Activated T-cell treated with anti-CD3 and anti-CD28 coated beads for 4 hours (primary cell): ENCODE data around the gene PEX26.
"Not testable (repeated sequence)": the region's sequence is repeated elsewhere in the genome, so short reads cannot be mapped to it uniquely, and the experiment has no call there.

Experiments
- DNase-seq: peaks from one replicate; pipeline ENCODE4 v3.0.0-alpha.2; 2020

Gene PEX26

GRCh38 chr22:18103527-18104269, 25.9 kb downstream of the PEX26 start:
- no peak for DNase-seq

DNA sequence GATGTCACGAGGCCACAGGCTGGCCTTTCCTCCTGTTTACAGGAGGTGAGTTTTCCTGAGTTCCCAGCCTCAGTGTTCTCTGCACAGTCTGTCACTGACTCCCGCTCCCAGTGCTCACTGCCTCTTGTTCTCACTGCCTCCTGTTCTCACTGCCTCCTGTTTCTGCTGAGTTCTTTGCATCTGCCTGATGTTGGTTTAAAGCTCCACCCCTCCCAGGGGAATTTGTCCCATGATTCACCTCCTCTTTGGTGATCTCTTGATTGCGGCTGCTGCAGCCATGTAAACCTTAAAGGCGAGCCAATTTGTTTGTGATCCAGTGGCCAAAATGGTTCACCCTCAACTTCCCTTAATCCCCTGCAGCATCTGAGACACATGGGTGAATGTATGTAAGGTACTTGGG, 26.8 kb downstream of the PEX26 start:
- no peak for DNase-seq

GRCh38 chr22:18105981-18106380, 28.2 kb downstream of the PEX26 start:
- not testable (repeated sequence) for DNase-seq

- DNase-seq = not testable (repeated sequence)
Observed at GRCh38 chr22:18106550-18107341, 29.0 kb downstream of the PEX26 start.

DNA sequence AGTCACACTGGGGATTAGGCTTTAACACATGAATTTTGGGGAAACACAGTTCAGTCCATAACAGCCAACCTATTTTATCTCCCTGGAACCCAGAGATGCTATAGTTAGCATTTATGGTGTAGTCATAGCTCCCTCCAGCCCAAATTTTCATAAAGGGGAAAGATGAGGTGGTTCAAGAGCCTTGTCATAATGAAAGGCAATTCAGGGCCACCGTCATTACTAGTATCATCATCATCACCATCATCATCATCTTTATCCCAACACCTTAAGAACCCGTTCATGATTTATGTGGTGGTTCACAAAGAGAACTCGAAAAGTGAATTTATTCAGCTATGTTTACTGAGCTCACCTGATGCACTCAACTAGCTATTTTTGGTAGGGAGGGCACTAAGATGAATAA, 30.4 kb downstream of the PEX26 start:
- no peak for DNase-seq

- no peak for DNase-seq
Observed at GRCh38 chr22:18109410-18110193, 31.8 kb downstream of the PEX26 start.

DNA sequence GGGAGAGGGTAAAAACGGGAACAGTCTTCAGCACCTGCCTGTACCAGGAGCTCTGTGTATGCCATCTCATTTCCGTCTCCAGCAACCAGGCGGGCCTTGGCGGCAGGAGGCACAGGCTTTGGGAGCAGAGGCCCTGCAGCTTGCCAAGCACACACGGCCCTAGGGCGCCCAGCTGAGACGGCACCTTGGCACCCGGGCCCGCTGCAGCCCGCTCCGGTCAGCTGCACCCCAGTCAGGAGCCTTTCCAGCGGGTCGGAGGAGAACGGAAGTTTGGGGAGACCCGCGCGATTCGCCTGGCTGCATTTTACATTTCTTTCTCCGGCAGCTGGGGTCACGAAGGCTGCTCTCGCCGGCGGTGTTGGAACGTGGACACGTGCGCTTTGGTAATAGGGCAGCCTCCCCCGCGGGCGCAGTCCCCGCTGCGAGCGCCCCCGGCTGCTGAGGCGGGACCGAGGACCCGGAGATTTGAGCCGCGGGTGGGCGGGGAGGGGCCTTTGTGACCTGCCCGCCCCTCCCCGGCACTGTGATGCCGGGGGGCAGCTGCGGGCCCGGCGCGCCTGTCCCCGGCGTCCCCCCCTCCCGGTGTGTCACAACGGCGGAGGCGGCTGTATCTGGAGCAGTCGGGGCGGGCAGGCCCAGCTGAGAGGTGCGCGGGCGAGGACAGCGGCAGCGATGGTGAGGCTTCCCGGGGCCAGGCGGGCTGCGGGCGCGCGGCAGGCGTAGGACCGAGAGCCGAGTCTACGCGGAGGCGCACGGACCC, 32.6 kb downstream of the PEX26 start, which contains the start of gene TUBA8:
TUBA8 (plus strand) TSS at position 616 of the 760 bp plus-strand sequence; CDS start at position 673, 57 bp downstream.
- peak; percentile 41 for DNase-seq

GRCh38 chr22:18110954-18111758, 33.4 kb downstream of the PEX26 start:
- no peak for DNase-seq

DNA sequence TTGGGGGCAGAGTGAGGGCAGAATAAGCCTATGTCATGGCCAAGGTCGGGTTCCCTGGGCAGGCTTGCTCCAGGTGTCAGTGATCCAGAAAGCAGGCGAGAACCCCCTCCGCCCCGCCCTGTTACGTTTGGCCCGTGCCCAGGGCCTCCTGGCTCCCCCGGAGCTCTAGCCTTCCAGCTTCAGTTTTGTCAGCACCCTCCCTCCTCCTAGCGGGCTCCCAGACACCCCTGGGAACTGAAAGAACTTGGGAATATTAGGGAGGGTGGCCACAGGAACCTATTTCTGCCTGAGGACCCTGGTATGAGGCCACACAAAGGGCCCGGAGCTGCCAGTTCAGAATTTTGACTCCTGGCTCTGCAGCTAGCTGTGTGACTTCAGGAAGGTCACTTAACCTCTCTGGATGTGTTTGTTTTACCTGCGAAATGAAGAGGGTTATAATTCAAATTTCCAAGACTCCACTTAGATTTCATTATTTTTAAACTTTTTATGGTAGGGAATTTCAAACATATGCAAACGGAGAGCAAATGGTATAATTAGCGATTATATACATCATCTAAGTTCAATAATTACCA, 34.1 kb downstream of the PEX26 start:
- no peak for DNase-seq

DNA sequence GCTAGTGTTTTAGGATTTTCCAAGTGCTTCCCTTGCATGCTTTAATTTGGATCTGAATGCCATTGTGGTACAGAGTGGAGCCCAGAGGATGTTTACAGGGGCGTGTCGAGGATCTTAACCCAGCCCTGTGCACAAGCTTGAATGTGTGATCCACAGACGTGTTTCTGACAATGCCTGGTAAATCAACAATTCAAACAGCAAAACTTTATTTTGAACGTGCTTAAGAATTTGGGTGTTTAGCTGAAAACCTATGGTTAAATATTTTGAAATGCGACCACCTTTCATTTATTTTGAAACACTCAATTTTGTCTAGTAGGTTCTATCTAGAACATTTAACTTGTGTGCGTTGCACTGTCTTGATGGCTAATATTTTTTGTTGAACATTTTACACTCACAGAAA, 34.6 kb downstream of the PEX26 start:
- no peak for DNase-seq

GRCh38 chr22:18113680-18114394, 36.0 kb downstream of the PEX26 start:
- no peak for DNase-seq

DNA sequence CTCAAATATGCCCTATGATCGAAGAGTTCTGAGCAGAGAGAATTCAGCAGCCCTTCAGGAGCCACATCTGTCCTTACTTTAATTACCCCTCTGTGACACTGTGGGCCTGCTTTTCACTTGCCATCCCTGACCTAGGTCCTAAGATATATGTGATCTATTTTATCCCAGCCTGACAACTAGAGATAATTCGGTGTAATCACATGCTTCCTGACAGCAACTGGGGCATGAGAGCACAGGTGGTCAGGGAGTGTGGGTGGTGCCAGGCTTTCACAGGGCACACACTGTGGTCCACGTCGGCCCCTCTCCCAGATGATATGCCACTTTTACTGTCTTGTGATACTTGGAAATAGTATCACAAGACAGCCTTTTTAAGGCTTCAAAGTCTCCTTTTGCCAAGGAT, 36.7 kb downstream of the PEX26 start:
- DNase-seq = no peak

DNA sequence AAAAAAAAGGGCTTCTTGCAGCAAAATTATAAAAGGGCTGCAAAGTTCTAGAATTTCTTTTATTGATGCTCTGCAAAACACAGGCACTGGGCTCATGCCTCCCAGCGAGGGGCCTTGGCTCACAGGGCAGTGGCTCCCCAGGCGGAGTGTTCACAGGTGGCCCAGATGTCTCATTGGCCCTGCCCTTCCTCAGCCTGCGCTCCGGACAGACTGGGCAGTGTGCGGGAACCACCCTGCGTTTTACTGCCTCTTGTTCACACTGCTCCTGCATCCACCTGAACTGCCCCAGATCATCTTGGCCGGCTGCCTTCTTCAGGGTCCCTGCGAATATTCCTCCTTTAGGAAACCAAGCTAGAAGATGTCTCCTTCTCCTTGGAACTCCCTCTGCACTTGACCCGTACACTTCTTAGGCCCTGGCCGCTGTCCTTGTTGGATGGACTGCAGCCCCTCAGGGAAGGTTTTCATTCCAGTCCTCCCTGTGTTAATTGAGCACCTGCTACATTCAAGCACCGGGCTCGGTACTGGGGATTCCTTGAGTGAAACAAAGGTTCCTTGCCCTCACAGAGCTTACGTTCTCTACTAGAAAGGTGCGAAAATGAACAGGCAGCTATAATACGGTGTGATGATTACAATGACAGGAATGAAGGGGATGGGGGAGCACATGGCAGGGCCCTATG, 37.3 kb downstream of the PEX26 start:
- no peak for DNase-seq

GRCh38 chr22:18115906-18116371, 38.1 kb downstream of the PEX26 start:
- DNase-seq = no peak

- DNase-seq = no peak
Observed at GRCh38 chr22:18116634-18117033, 38.8 kb downstream of the PEX26 start.

GRCh38 chr22:18118345-18118915, 40.6 kb downstream of the PEX26 start:
- no peak for DNase-seq

GRCh38 chr22:18119409-18120110, 41.8 kb downstream of the PEX26 start:
- DNase-seq = no peak

DNA sequence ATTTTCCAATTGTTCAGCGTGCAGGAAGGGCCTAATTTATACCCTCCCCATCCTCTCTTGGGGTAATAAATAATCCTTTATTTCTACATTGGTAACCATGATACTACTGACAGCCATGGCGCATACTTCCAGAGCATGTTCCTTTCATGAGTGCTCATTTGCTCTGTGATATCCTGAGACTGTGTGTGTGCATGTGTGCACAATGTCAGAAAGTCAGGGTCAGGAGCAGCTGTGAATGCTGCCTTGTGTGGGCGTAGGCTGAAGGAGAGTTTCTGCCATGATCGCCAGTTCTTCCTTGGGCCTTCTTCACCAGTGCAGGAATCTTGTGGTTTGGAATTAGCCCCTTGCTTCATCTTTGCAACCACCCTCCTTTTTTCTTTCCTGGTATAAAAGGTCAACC, 43.1 kb downstream of the PEX26 start:
- DNase-seq = no peak

DNA sequence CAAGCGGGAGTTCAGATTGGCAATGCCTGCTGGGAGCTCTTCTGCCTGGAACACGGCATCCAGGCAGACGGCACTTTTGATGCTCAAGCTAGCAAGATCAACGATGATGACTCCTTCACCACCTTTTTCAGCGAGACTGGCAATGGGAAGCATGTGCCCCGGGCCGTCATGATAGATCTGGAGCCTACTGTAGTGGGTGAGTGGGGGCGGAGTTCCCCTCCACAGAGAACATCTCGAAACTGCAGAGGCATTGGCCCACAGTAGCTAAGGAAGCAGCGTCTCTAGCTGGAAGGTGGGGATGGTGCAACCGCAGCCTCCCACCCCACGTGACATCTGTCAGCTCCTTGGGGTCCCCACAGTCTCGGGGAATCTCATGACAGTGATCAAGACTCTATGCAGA, 43.7 kb downstream of the PEX26 start:
- DNase-seq = no peak
